ENCODE results near the gene SIGLEC1. TPM values are rescaled to one million over a fixed set of nuclear protein-coding genes. Genes with fewer than 3 reads are reported as not detected.

SIGLEC1 gene
- total and polyA plus RNA-seq, 2 of the 8 experiments (the other 6 are each of a cell fraction or from before 2014, with no cell fraction given) = 0.02 TPM; not detected in 1

DNA sequence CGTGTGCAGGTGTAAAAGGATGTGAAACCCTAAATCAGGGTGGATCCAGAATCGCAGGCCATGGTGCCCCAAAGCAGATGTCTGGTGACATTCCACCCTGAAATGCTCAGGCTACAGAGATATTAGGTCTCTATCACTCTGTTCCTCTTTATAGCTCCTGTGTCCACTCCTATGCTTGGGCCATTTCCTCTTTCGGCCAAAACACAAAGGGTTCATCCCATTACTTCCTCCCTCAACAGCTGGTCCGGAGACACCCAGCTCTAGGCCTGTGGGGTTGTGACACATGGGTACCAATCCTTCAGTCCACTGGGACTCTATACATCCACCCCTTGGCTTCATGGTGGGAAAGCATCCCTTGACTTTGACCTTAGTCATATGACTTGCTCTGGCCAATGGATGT is 1.7 kb upstream of the SIGLEC1 start:
- H3K4me3 ChIP-seq (ENCODE audit: extremely low read depth in 1 of 4, insufficient read depth in 2 of 4, low read depth in 3 of 4, low read length in 4 of 4) = no peak overlapping the region
- no peaks in the 10 kb centered on the region for H4K20me1 ChIP-seq (replicated peaks in 1 of 2; ENCODE audit: control insufficient read depth in 1 of 2, insufficient read depth in 2 of 2, low read length in 2 of 2)
- FAIRE-seq = no peak
- no peak overlapping the region for H3K4me2 ChIP-seq (ENCODE audit: insufficient read depth in 1 of 2, low read depth in 2 of 2, low read length in 2 of 2)
- no peak overlapping the region for H3K27ac ChIP-seq (ENCODE audit: low read depth, low read length)
- DNase-seq (ENCODE audit: low read depth in 1 of 2, low spot score in 2 of 2) = no peak
- H3K14ac ChIP-seq (ENCODE audit: insufficient read length) = no peak overlapping the region
- TF ChIP-seq NANOG (IDR thresholded peaks at IDR 0.05; ENCODE audit: insufficient read depth, low read depth, low read length, poor library complexity, severe bottlenecking) (no peak), BACH1 (IDR thresholded peaks at IDR 0.05; ENCODE audit: low read length) (no peak), POLR2A (IDR thresholded peaks at IDR 0.05; ENCODE audit: control extremely low read depth in 1 of 2, low read depth in 2 of 2, low read length in 2 of 2) (no peak), CHD2 (IDR thresholded peaks at IDR 0.05; ENCODE audit: low read length) (no peak), SP2 (IDR thresholded peaks at IDR 0.05; ENCODE audit: low read length) (no peak), RAD21 (IDR thresholded peaks at IDR 0.05 in 1 of 2, conservative IDR thresholded peaks at IDR 0.05 in 1 of 2; ENCODE audit: low read depth in 2 of 2, low read length in 2 of 2) (no peak), JUND (IDR thresholded peaks at IDR 0.05; ENCODE audit: low read length) (no peak), TAF7 (optimal IDR thresholded peaks at IDR 0.05; ENCODE audit: borderline replicate concordance, low read depth, low read length) (no peak), SUZ12 (IDR thresholded peaks at IDR 0.05; ENCODE audit: low read length) (no peak), EGR1 (IDR thresholded peaks at IDR 0.05; ENCODE audit: borderline replicate concordance, low read depth, low read length) (no peak)
- TF ChIP-seq, protein P1, sequence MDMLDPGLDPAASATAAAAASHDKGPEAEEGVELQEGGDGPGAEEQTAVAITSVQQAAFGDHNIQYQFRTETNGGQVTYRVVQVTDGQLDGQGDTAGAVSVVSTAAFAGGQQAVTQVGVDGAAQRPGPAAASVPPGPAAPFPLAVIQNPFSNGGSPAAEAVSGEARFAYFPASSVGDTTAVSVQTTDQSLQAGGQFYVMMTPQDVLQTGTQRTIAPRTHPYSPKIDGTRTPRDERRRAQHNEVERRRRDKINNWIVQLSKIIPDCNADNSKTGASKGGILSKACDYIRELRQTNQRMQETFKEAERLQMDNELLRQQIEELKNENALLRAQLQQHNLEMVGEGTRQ (IDR thresholded peaks at IDR 0.05; ENCODE audit: low read length) = no peak
- TF ChIP-seq, protein P2, sequence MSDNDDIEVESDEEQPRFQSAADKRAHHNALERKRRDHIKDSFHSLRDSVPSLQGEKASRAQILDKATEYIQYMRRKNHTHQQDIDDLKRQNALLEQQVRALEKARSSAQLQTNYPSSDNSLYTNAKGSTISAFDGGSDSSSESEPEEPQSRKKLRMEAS (IDR thresholded peaks at IDR 0.05) = no peak
- H3K79me1 ChIP-seq (ENCODE audit: low read depth, low read length) = no peaks in the 10 kb centered on the region
- no peak overlapping the region for H2BK12ac ChIP-seq (ENCODE audit: low read depth, low read length)
- H2AFZ ChIP-seq (ENCODE audit: low read length) = no peak overlapping the region
- no peak overlapping the region for H4K91ac ChIP-seq (replicated peaks; ENCODE audit: insufficient read length, low read length)
- no peak overlapping the region for H4K5ac ChIP-seq (ENCODE audit: insufficient read length, low read depth, low read length)
- CTCF ChIA-PET (ENCODE audit: partially characterized antibody) = interaction anchor here (0.5 to 42.0 kb wide), 7 partner anchors 8 to 161 kb away, joined by 3 to 1432 read pairs (median 4); partner anchors contain the start of gene ADAM33
- no peak overlapping the region for H4K8ac ChIP-seq (ENCODE audit: extremely low read depth, insufficient read depth, low read length)
- WGBS, 2 experiments (ENCODE audit: extremely low coverage in 1 of 2, insufficient coverage in 1 of 2, insufficient read length in 1 of 2, insufficient replicate concordance in 2 of 2, low coverage in 1 of 2, low lambda C conversion rate in 2 of 2, missing lambda C conversion rate in 1 of 2) = 87% methylated on average over 4 of the region's 4 CpGs; no CpG with 5 or more reads in 1 of the 2 experiments
- no peak overlapping the region for H2BK15ac ChIP-seq (ENCODE audit: low read length)
- no peak overlapping the region for H2BK120ac ChIP-seq (replicated peaks; ENCODE audit: low read depth, low read length)
- H3K9me3 ChIP-seq (ENCODE audit: insufficient read depth in 2 of 2, low read depth in 1 of 2, low read length in 1 of 2) = no peaks in the 10 kb centered on the region
- no peaks in the 10 kb centered on the region for H3K27me3 ChIP-seq (replicated peaks in 1 of 4; ENCODE audit: control insufficient read depth in 3 of 4, extremely low read depth in 1 of 4, insufficient read depth in 3 of 4, low read length in 3 of 4)
- H3K9ac ChIP-seq (replicated peaks in 1 of 4; ENCODE audit: extremely low read depth in 1 of 4, low read depth in 3 of 4, low read length in 3 of 4) = no peak overlapping the region
- no peak overlapping the region for H3K56ac ChIP-seq (replicated peaks; ENCODE audit: insufficient read length, low read depth, low read length)
- no peak overlapping the region for H2BK20ac ChIP-seq (ENCODE audit: low read length)
- H2BK5ac ChIP-seq (ENCODE audit: low read depth, low read length) = no peak overlapping the region
- H3K23ac ChIP-seq (ENCODE audit: insufficient read length) = no peak overlapping the region
- H3K4ac ChIP-seq (replicated peaks; ENCODE audit: insufficient read length, low read depth, low read length) = no peak overlapping the region
- H2AK5ac ChIP-seq (ENCODE audit: low read depth, low read length) = no peak overlapping the region
- H3K36me3 ChIP-seq (ENCODE audit: control insufficient read depth in 2 of 4, insufficient read depth in 4 of 4, low read length in 3 of 4) = no peaks in the 10 kb centered on the region
- no peaks in the 10 kb centered on the region for H3K79me2 ChIP-seq (ENCODE audit: control insufficient read depth in 1 of 2, insufficient read depth in 2 of 2, low read length in 2 of 2)
- H3K18ac ChIP-seq (ENCODE audit: extremely low read depth, low read length) = no peak overlapping the region
- H3K23me2 ChIP-seq (ENCODE audit: low read depth, low read length) = peaks cover 4% of the 10 kb centered on the region; the same call in 1 of the 2 replicates
- POLR2A ChIA-PET (ENCODE audit: partially characterized antibody) = no interaction called here
- H3K4me1 ChIP-seq (replicated peaks in 1 of 4; ENCODE audit: control insufficient read depth in 3 of 4, insufficient read depth in 4 of 4, low read length in 3 of 4) = no peaks in the 10 kb centered on the region

All from H1 (cell line).